Psoas muscle (tissue), 8 donors: Measurements from ENCODE around the gene GNL1. TPM values are rescaled to one million over a fixed set of nuclear protein-coding genes. Genes with fewer than 3 reads are reported as not detected.

ENCODE experiments used
- ATAC-seq, 4 donors: fragments of 200-7000 bp; cut with Tn5 transposase; one replicate each; pipeline ENCODE4 v1.9.1; 2020; ENCODE audit warnings: moderate library complexity in 3 of 4, mild to moderate bottlenecking in 2 of 4
- DNase-seq, 2 donors: peaks; one replicate each; pipeline ENCODE4 v3.0.0-alpha.2; 2020
- H3K27ac ChIP-seq: fragments of 200-600 bp; one replicate; pipeline ENCODE4 v1.8.0; 2022
- H3K27me3 ChIP-seq, 3 donors: fragments of 200-600 bp in 1 of 3; one replicate each; pipeline versions ENCODE4 v1.6.1 to v1.8.0; 2013 to 2022; ENCODE audit warnings: low read length in 2 of 3, mild to moderate bottlenecking in 2 of 3, moderate library complexity in 1 of 3; ENCODE audit not compliant: insufficient read depth in 3 of 3
- H3K36me3 ChIP-seq, 2 donors: fragments of 200-600 bp in 1 of 2; one replicate each; pipeline versions ENCODE4 v1.6.1 to v1.8.0; 2013 to 2022; ENCODE audit warnings: low read depth in 1 of 2, mild to moderate bottlenecking in 1 of 2, moderate library complexity in 1 of 2; ENCODE audit not compliant: insufficient read depth in 1 of 2
- H3K4me1 ChIP-seq: fragments of 200-600 bp; one replicate; pipeline ENCODE4 v1.8.0; 2022
- H3K4me3 ChIP-seq: fragments of 200-600 bp; one replicate; pipeline ENCODE4 v1.8.0; 2022; ENCODE audit warnings: mild to moderate bottlenecking
- H3K9me3 ChIP-seq: fragments of 200-600 bp; one replicate; pipeline ENCODE4 v1.8.0; 2022
- CTCF ChIP-seq: fragments of 200-600 bp; IDR thresholded peaks from one replicate; pipeline ENCODE4 v1.8.0; 2022; ENCODE audit warnings: antibody characterized with exemption
- WGBS, 3 donors: extraction: QIAGEN DNeasy Blood & Tissue Kit; methylation state at CpG; one replicate each; pipeline versions ENCODE4 v1.1.6 to v1.1.7; 2013; 5-methylcytosine and 5-hydroxymethylcytosine counted together
- intact Hi-C, 2 donors: fragments of 100-400 bp; cut with DNase I; formaldehyde crosslinking; loops; one replicate each; pipeline versions ENCODE4 v1.11.0 to v1.14.2; 2022
- polyA plus RNA-seq, 3 donors: library from polyadenylated mRNA; stranded (reverse); fragments of 200-250 nt; gene quantifications; one replicate each; pipeline ENCODE4 v1.2.3, GENCODE V29; 2013
- total RNA-seq, 4 donors: library from RNA; stranded (reverse); fragmentation: NEBNext Ultra II Directional in 2 of 4; extraction: Animal tissue kit (Norgen Biotek cat#: 25700) in 2 of 4; gene quantifications; one replicate each; pipeline versions ENCODE4 v1.2.1 to v1.2.4, GENCODE V29; 2021 to 2023
- donor health status: healthy with polysubstance abuse.
- donor health status: DM: no; HTN: no; CAD: no; lungs with moderate emphysema.
- donor health status: Bipolar disorder and iron deficiency.
- donor health status: healthy.
- donor health status: DM: yes; HTN: yes; CAD: no.
- donor health status: DM: no; HTN: no; CAD: no.
- donor health status: DM: no; HTN: no; CAD: no.
- donor health status: DM: yes; HTN: yes; CAD: no.

GNL1 gene
- total and polyA plus RNA-seq, 7 donors = 14.2 to 32.3 (median 26.1) TPM

- DNase-seq (no peak), ATAC-seq (no peak)
- H3K9me3 ChIP-seq = no peaks in the 10 kb centered on the region
- WGBS, 3 donors = 84 to 94% (median 88%) methylated on average over 14 of the region's 14 CpGs
- intact Hi-C loops = no loop called here
- H3K4me3 ChIP-seq = no peak overlapping the region
- peaks cover 10 to 30% of the 10 kb centered on the region in 2 donors for H3K36me3 ChIP-seq
- TF ChIP-seq CTCF = no peak
- H3K4me1 ChIP-seq = peaks cover 5% of the 10 kb centered on the region
- H3K27ac ChIP-seq = no peak overlapping the region
- no peaks in the 10 kb centered on the region for H3K27me3 ChIP-seq
Measured at GRCh38 chr6:30562470-30563425, 6.5 kb upstream of the GNL1 start.

- Histone ChIP-seq H3K27me3 (no peaks in the 10 kb centered on the region), H3K4me1 (peaks cover 10% of the 10 kb centered on the region), H3K4me3 (no peak overlapping the region), H3K27ac (no peak overlapping the region), H3K9me3 (no peaks in the 10 kb centered on the region), H3K36me3 (peaks cover 10 to 30% of the 10 kb centered on the region in 2 donors)
- WGBS, 3 donors = 92 to 95% (median 94%) methylated on average over 3 of the region's 3 CpGs
- DNase-seq (no peak), ATAC-seq (no peak)
- TF ChIP-seq CTCF = no peak
- intact Hi-C loops = no loop called here
Measured at GRCh38 chr6:30560930-30561329, 4.6 kb upstream of the GNL1 start.

GRCh38 chr6:30557683-30557981, 1.3 kb upstream of the GNL1 start:
- DNase-seq (no peak), ATAC-seq (no peak)
- Histone ChIP-seq H3K9me3 (no peaks in the 10 kb centered on the region), H3K27ac (peak overlapping the region; percentile 95), H3K4me1 (peaks cover 16% of the 10 kb centered on the region), H3K4me3 (peak overlapping the region; percentile 99), H3K36me3 (peaks cover 9 to 39% of the 10 kb centered on the region in 2 donors), H3K27me3 (no peaks in the 10 kb centered on the region)
- intact Hi-C loops = loop anchor here in 1 of 2 donors (2.0 kb wide), 1 partner anchor 13 kb away; the partner anchor contains the start of gene ABCF1
- no peak for TF ChIP-seq CTCF
- 2 to 5% (median 4%) methylated on average over 6 of the region's 6 CpGs for WGBS, 3 donors

GRCh38 chr6:30556906-30557682, 805 bp upstream of the GNL1 start, which contains the start of gene PRR3:
Gene PRR3, plus strand, starts transcription at chr6:30557295. Its CDS starts 50 bp downstream, at chr6:30557345.
- intact Hi-C loops = loop anchor here in 1 of 2 donors (2.0 kb wide), 1 partner anchor 14 kb away; the partner anchor contains the start of gene ABCF1
- Histone ChIP-seq H3K4me1 (peaks cover 16% of the 10 kb centered on the region), H3K27me3 (no peaks in the 10 kb centered on the region), H3K9me3 (no peaks in the 10 kb centered on the region), H3K4me3 (peak within 1 kb of the TSS; percentile 99), H3K36me3 (peaks cover 4 to 39% of the 10 kb centered on the region in 2 donors), H3K27ac (peak within 1 kb of the TSS; percentile 95)
- peak; percentile 77 to 89 (median 81) for ATAC-seq
- WGBS, 3 donors = 0% methylated on average over 42 of the region's 42 CpGs
- TF ChIP-seq CTCF = no peak
- peak; percentile 88 to 93 for DNase-seq
